Measurements from ENCODE around the gene MEST.
"Not testable (repeated sequence)": the region's sequence is repeated elsewhere in the genome, so short reads cannot be mapped to it uniquely, and the experiment has no call there.

- not testable (repeated sequence) for TF ChIP-seq CTCF (optimal IDR thresholded peaks at IDR 0.05 in 1 of 3, IDR thresholded peaks at IDR 0.05 in 1 of 3, conservative IDR thresholded peaks at IDR 0.05 in 1 of 3; ENCODE audit: extremely low read depth in 1 of 3, insufficient read depth in 2 of 3, low read length in 3 of 3); EZH2 (IDR thresholded peaks at IDR 0.05; ENCODE audit: low read length)
These were observed 36.0 kb downstream of the MEST start for GRCh38 chr7:130527752-130528355.
